K562 (cell line): ENCODE measurements around the gene GPC2. TPM values are rescaled to one million over a fixed set of nuclear protein-coding genes. Genes with fewer than 3 reads are reported as not detected.

Source experiments
- CREB3 ChIP-seq: fragments of 450-650 bp; conservative IDR thresholded peaks from 2 replicates; pipeline ENCODE4 v1.6.1; 2016; ENCODE audit warnings: missing genetic modification characterization, low read depth, mild to moderate bottlenecking, missing compliant biosample characterization, moderate library complexity
- DMBX1 ChIP-seq: fragments of 250-450 bp; sonication (Bioruptor Pico); IDR thresholded peaks from 2 replicates; pipeline ENCODE4 v1.8.0; 2022; ENCODE audit warnings: inconsistent platforms, mild to moderate bottlenecking, moderate library complexity, borderline replicate concordance
- DPF2 ChIP-seq: fragments of 450-650 bp; IDR thresholded peaks from 2 replicates; pipeline ENCODE4 v1.6.1; 2016
- EP400 ChIP-seq: fragments of 450-650 bp; IDR thresholded peaks from 2 replicates; pipeline ENCODE4 v1.6.1; 2017; ENCODE audit warnings: antibody characterized with exemption, mild to moderate bottlenecking, moderate library complexity
- MYNN ChIP-seq, 2 experiments: sonication (generic); formaldehyde crosslinking in 1 of 2; IDR thresholded peaks; 2 replicates each; pipeline versions ENCODE4 v1.5.0 to v1.6.1; 2016 to 2020; ENCODE audit warnings: antibody characterized with exemption in 1 of 2, missing genetic modification reagents in 1 of 2
- NFE2 ChIP-seq: IDR thresholded peaks from 2 replicates; pipeline ENCODE4 v1.6.1; 2014; ENCODE audit warnings: antibody characterized with exemption, low read depth
- NR4A1 ChIP-seq, 2 experiments: fragments of 250-450 bp in 1 of 2; fragments of 450-650 bp in 1 of 2; sonication (Bioruptor Pico) in 1 of 2; IDR thresholded peaks; 2 replicates each; pipeline versions ENCODE4 v1.4.0 to v1.6.1; 2016 to 2020; ENCODE audit warnings: mild to moderate bottlenecking in 2 of 2, missing compliant biosample characterization in 1 of 2, missing genetic modification characterization in 1 of 2, moderate library complexity in 1 of 2
- POLR2AphosphoS5 ChIP-seq: IDR thresholded peaks from 2 replicates; pipeline ENCODE4 v1.6.1; 2011; ENCODE audit warnings: mild to moderate bottlenecking, low read depth, low read length, moderate library complexity; ENCODE audit not compliant: control insufficient read depth, insufficient read depth
- YY1 ChIP-seq, 3 experiments: IDR thresholded peaks; 2 replicates each; pipeline ENCODE4 v1.6.1; 2011; ENCODE audit warnings: low read length in 2 of 3, mild to moderate bottlenecking in 2 of 3, moderate library complexity in 2 of 3, borderline replicate concordance in 1 of 3, control low read depth in 1 of 3, low read depth in 1 of 3; ENCODE audit not compliant: insufficient read depth in 3 of 3, insufficient replicate concordance in 2 of 3, control insufficient read depth in 1 of 3, insufficient read length in 1 of 3; ENCODE audit errors: extremely low read depth in 1 of 3
- ZNF398 ChIP-seq: fragments of 250-450 bp; sonication (Bioruptor Pico); IDR thresholded peaks from 2 replicates; pipeline ENCODE4 v1.8.0; 2021; ENCODE audit warnings: moderate library complexity, mild to moderate bottlenecking, inconsistent platforms
- ZNF551 ChIP-seq: fragments of 250-450 bp; sonication (Bioruptor Pico); IDR thresholded peaks from 2 replicates; pipeline ENCODE4 v1.5.0; 2021; ENCODE audit warnings: mild to moderate bottlenecking, moderate library complexity
- ZNF583 ChIP-seq: fragments of 250-450 bp; sonication (Bioruptor Pico); IDR thresholded peaks from 2 replicates; pipeline ENCODE4 v1.4.0; 2020
- ZNF584 ChIP-seq: fragments of 200-800 bp; sonication (Bioruptor generic); IDR thresholded peaks from 2 replicates; pipeline ENCODE4 v1.6.1; 2016; ENCODE audit warnings: low read depth, mild to moderate bottlenecking, missing genetic modification characterization, missing compliant biosample characterization
- ZNF592 ChIP-seq: fragments of 450-650 bp; IDR thresholded peaks from 2 replicates; pipeline ENCODE4 v1.6.1; 2017; ENCODE audit warnings: antibody characterized with exemption, mild to moderate bottlenecking
- ZNF668 ChIP-seq: fragments of 250-450 bp; sonication (Bioruptor Pico); IDR thresholded peaks from 2 replicates; pipeline ENCODE4 v1.8.0; 2022; ENCODE audit warnings: mild to moderate bottlenecking, inconsistent platforms
- polyA plus RNA-seq, 8 experiments: library from polyadenylated mRNA; depleted of rRNA in 4 of 8; stranded (reverse) in 5 of 8; unstranded in 3 of 8; fragments of >200 nt; fragmentation: Nextera tagmentation in 2 of 8; fragmentation: Illumina TruSeq in 1 of 8; extraction: Ambion mirVana in 2 of 8; extraction: Trizol in 1 of 8; gene quantifications; 2 replicates each; pipeline versions ENCODE4 v1.2.1 to v1.2.3, GENCODE V29; 2011 to 2014; ENCODE audit warnings: inconsistent platforms in 1 of 8, missing spikeins in 1 of 8
- total RNA-seq, 7 experiments: library from RNA; depleted of rRNA in 6 of 7; stranded (reverse); fragments of >200 nt in 6 of 7; fragmentation: Illumina TruSeq in 2 of 7; extraction: Trizol in 2 of 7; gene quantifications; 2 replicates each; pipeline versions ENCODE4 v1.2.1 to v1.2.3, GENCODE V29; 2011 to 2021; ENCODE audit warnings: low replicate concordance in 1 of 7

Gene GPC2
- total and polyA plus RNA-seq, 9 of the 15 experiments (the other 6 are each of a cell fraction or from before 2014, with no cell fraction given) = 0.06 to 7.7 (median 1.4) TPM; not detected in 1

- 0 out of 2 replicates have a peak, but pooled peaks have one; percentile 45 for TF ChIP-seq MYNN (IDR thresholded peaks at IDR 0.05)
- TF ChIP-seq MYNN (CRISPR knock-in tag; IDR thresholded peaks at IDR 0.05) = no peak
- no peak for TF ChIP-seq ZNF551
- 0 out of 2 replicates have a peak, but pooled peaks have one; percentile 22 for TF ChIP-seq ZNF584 (CRISPR knock-in tag)
- TF ChIP-seq YY1 (IDR thresholded peaks at IDR 0.05; ENCODE audit: borderline replicate concordance in 1 of 3, control insufficient read depth in 1 of 3, extremely low read depth in 1 of 3, insufficient read depth in 3 of 3, insufficient read length in 1 of 3, insufficient replicate concordance in 2 of 3, low read depth in 1 of 3, low read length in 2 of 3) = peak in 1 of 3 experiments; percentile 43
- TF ChIP-seq NR4A1 (CRISPR knock-in tag; IDR thresholded peaks at IDR 0.05) = no peak
- peak; percentile 75; the same call in 1 of the 2 replicates for TF ChIP-seq NR4A1 (tag; IDR thresholded peaks at IDR 0.05)
- TF ChIP-seq ZNF668 (CRISPR knock-in tag) = 0 out of 2 replicates have a peak, but pooled peaks have one; percentile 54
- TF ChIP-seq DMBX1 (CRISPR knock-in tag) = peak; percentile 75; the same call in 1 of the 2 replicates
- TF ChIP-seq POLR2AphosphoS5 = peak; percentile 8; the same call in 1 of the 2 replicates
- no peak for TF ChIP-seq ZNF398
- 0 out of 2 replicates have a peak, but pooled peaks have one; percentile 35 for TF ChIP-seq ZNF583 (CRISPR knock-in tag)
- peak; percentile 52 for TF ChIP-seq EP400
- peak; percentile 55 for TF ChIP-seq NFE2
- TF ChIP-seq CREB3 (tag) = peak; percentile 50
- peak; percentile 86 for TF ChIP-seq ZNF592
- 0 out of 2 replicates have a peak, but pooled peaks have one; percentile 25 for TF ChIP-seq DPF2
These were observed 52.6 kb downstream of the GPC2 start (continued) for GRCh38 chr7:100124301-100125230.
